ENCODE results near the gene MYH6.

- TF ChIP-seq CTCF (IDR thresholded peaks at IDR 0.05) (no peak), POLR2A (IDR thresholded peaks at IDR 0.05) (no peak)
Observed at GRCh38 chr14:23434488-23435222, 26.6 kb upstream of the MYH6 start.
